PC-9 (cell line): ENCODE results near the gene GOLT1A. TPM values are rescaled to one million over a fixed set of nuclear protein-coding genes. Genes with fewer than 3 reads are reported as not detected.

Source experiments
- total RNA-seq: library from RNA; stranded (reverse); gene quantifications from 2 replicates; pipeline ENCODE4 v1.2.3, GENCODE V29; 2021

Gene GOLT1A
- total RNA-seq, 1 experiment from 2014 or later = 18.7 TPM

Other genes with a start within 250 kb of the GOLT1A start
- gene SOX13, start 140.9 kb downstream of the GOLT1A start, total RNA-seq = 89.9 and 102 TPM in 2 replicates
- gene ETNK2, start 61.9 kb downstream of the GOLT1A start, total RNA-seq = 16.3 and 18.3 TPM in 2 replicates
- 0.81 TPM in 1 of 2 replicates, not detected in the other for gene REN, start 47.7 kb downstream of the GOLT1A start, total RNA-seq
- 4.0 and 5.2 TPM in 2 replicates for gene KISS1, start 17.5 kb downstream of the GOLT1A start, total RNA-seq
- 52.0 and 53.1 TPM in 2 replicates for gene PLEKHA6, start 145.9 kb upstream of the GOLT1A start, total RNA-seq
- gene PPP1R15B, start 197.8 kb upstream of the GOLT1A start, total RNA-seq = 37.3 and 40.9 TPM in 2 replicates